NOMO-1 treated with dmso at 0.1 percent for 144 hours (cell line): ENCODE measurements around the gene PLA2G4E.

ENCODE experiments used
- DNase-seq: peaks from one replicate; lab custom pipeline; 2025; ENCODE audit not compliant: unreplicated experiment; lab: John Stamatoyannopoulos, UW

Gene PLA2G4E

DNA sequence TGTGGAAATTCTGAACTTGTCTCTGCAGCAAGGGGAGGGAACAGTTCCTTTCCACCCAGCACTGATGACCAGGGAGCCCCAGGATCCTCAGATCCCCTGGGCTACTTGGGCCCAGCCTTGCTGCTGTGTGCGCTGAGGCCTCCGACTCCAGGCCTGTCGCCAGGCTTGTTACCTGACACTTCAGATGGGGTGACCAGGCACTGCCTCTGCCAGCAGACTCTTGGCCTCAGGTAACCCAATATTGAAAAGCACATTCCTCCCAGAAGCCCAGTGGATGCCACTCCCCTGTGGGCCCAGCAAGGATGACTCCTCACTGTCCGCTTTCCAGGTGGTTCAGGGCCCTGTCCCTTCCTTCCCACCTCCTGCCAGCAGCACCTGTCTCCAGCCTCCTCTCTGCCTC, 3.5 kb upstream of the PLA2G4E start:
- DNase-seq: no peak

GRCh38 chr15:42021593-42021992, 751 bp upstream of the PLA2G4E start:
- DNase-seq: no peak

GRCh38 chr15:42018306-42019224, 2.3 kb downstream of the PLA2G4E start:
- DNase-seq: no peak

DNA sequence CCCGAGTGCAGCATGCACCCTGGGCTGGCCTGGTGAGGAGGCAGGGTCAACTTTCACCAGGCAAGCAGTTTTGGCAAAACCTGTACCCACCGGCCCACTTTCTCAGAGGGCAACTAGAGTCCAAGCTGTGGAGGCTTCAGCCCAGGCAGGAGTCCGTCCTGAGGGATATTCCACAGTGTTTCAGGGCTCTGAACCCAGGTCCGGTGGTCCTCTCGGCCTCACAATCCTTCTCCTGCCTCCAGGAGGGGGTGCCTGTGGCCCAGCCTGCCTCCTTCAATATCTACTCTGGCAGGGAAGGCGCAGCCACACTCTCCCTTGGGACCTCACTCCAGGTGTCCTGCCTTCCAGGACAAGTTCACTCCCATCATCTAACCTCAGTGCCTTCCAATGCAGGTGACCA, 3.9 kb downstream of the PLA2G4E start:
- no peak for DNase-seq

DNA sequence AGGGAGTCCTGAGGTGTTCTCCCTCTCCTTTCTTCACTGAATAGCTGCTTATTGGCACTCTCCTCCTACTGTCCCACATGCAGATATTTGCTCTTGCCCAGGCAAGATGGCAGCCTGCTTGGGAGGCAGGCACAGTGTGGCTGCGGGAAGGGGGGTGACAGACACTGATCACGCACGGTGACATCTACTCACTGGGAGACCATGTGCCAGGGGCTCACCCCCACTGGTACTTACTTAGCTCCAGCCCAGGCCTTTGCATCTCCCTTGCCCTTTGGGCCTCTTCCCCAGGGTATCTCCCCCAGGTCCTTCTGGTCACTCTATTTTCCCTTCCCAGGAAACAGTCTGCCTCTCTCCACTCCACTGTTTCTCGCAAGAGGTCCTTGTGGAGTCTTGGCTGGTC, 6.4 kb downstream of the PLA2G4E start:
- DNase-seq: no peak

DNA sequence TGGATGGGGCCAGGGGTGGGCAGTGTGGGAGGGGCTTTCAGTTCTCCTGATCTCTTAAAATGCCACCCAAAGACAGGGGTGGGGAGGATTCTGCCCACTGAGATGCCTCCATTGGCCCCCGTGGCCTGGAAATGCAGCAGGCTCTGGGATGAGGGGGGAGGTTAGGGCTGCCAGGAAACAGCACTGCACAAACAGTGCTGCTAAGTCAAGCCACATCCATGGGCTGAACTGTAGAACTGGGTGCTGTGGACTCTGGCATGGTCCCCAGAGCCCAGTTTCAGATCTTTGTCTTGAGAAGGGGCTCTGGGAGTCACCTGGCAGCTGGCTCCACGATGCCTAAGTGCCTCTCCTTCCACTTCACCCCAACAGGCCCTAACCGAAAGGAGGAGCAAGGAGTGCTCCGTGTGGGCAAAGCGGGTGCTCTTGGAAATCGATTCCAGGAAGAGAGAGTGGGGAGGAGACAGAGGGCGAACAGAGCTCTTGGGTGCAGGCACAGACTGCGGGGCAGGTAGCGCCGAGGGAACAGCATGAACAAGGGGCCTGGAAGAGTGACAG, 7.8 kb downstream of the PLA2G4E start:
- no peak for DNase-seq

DNA sequence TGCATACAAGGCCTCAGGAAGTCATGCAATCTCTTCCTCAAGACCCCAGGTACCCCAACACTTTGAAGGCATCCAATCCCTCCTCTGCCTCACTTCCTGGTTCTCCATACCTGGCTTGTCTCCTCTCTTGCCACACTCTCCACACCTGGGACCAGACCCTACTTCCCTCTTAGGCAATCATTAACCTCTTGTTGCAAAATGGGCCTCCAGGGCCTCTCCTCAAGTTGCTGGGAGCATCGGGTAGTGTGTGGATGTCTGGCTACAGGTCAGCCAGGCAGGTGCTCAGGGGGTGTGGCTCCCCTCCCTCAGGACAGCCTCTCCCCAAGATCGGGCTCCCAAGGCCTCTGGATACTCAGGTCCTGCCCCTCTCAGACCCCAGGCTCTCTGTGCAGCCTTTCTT, 8.6 kb downstream of the PLA2G4E start:
- DNase-seq: no peak

- no peak for DNase-seq
Measured at GRCh38 chr15:42011074-42011473, 9.8 kb downstream of the PLA2G4E start.

DNA sequence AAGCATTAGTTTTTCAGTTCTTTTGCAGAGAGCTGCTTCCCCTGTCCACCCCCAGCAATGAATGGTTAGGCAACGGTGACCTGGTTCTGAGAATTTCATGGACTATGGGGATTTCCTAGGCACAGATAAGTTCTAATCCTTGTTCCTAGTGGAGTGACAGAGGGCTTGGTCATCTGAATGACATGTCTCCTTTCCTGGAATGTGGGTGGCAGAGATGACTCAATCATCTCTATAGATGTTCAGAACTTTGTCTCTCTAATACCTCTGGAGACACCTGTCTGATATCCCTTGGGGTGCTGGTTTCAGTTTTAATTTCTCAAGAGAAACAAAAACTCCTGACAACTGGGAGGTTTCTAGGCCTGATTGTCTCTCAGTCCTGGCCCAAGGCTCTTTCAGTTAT, 10.4 kb downstream of the PLA2G4E start:
- no peak for DNase-seq

- DNase-seq: no peak
Measured at GRCh38 chr15:42009474-42009873, 11.4 kb downstream of the PLA2G4E start.

GRCh38 chr15:42009022-42009421, 11.8 kb downstream of the PLA2G4E start:
- DNase-seq: no peak

GRCh38 chr15:42007386-42007785, 13.5 kb downstream of the PLA2G4E start:
- no peak for DNase-seq

DNA sequence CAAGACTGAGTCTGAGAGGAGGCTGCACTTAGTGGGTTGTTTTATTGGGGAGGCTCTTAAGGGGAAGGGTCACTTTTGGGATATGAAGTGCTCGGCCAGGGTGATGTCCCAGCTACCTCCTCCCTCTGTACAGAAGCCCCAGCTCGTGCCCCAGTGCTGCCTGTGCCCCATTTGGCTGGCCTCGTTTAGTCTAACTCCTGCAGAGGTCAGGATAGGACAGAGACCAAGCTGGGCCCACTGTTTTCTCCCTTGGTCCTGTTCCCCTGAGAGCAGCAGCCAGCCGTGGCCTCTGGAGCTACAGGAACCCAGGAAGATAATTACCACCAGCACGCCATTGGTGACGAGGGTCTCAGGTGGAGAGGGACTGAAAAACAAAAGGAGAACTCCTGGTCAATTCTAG, 18.5 kb downstream of the PLA2G4E start:
- no peak for DNase-seq

GRCh38 chr15:42001236-42001635, 19.6 kb downstream of the PLA2G4E start:
- DNase-seq: no peak

DNA sequence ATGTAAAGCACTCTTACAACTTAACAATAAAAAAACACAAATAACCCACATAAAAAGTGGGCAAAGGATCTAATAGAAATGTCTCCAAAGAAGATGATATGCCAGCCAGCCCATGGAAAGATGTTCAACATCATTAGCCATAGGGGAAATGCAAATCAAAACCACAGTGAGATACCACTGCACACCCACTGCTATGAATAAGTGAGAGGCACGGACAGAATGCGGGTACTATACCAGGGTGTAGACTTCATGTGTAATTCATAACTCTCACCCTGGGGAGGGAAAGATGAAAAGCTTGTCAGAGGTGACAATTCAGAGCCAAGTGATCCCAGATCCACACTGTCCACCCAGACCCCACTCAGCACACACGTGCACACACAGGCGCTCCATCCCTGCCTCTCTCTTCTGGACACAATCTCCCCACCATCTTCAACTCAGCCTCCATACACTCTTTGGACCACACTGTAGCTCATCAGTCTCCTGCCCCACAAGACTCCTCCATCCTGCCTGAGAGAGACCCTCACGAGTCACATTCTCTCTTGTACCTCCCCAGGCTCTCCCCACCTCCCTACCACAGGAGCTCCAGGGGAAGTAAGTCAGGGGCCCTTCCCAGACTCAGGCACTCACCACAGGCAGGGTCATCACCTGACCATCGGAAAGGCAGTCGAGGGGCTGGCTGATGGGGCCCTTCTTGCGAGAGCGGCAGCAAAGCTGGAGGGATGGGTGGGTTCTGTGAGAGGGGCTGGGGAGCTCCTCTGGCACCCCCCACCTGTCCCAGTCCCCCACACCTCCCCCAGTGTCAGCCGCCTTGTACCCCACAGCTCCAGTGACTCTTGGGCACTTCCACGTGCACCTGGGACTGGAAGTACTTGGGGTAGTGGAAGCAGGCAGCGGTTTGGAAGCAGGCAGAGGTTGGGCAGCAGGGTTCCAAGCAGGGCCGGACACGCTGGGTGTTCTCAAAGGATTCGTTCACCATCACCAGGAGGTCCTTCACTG, 21.3 kb downstream of the PLA2G4E start:
- DNase-seq: no peak

GRCh38 chr15:41997845-41998244, 23.0 kb downstream of the PLA2G4E start:
- no peak for DNase-seq

GRCh38 chr15:41996921-41997592, 23.8 kb downstream of the PLA2G4E start:
- DNase-seq: no peak

GRCh38 chr15:41996376-41996775, 24.5 kb downstream of the PLA2G4E start:
- no peak for DNase-seq

GRCh38 chr15:41995476-41995855, 25.4 kb downstream of the PLA2G4E start:
- DNase-seq: no peak

- DNase-seq: no peak
Measured at GRCh38 chr15:41994772-41995475, 25.9 kb downstream of the PLA2G4E start.
